Right cardiac atrium (tissue), 5 donors: ENCODE measurements around the gene CCL28. TPM values are rescaled to one million over a fixed set of nuclear protein-coding genes. Genes with fewer than 3 reads are reported as not detected.
"Not testable (repeated sequence)": the region's sequence is repeated elsewhere in the genome, so short reads cannot be mapped to it uniquely, and the experiment has no call there.

Experiments
- ATAC-seq, 2 donors: fragments of 200-7000 bp; cut with Tn5 transposase; one replicate each; pipeline versions ENCODE4 v1.8.0 to v1.9.1; 2020; ENCODE audit warnings: moderate library complexity in 2 of 2, mild to moderate bottlenecking in 1 of 2
- DNase-seq, 3 donors: peaks; one replicate each; pipeline ENCODE4 v3.0.0-alpha.2; 2020
- H3K27ac ChIP-seq: one replicate; pipeline ENCODE4 v1.5.1; 2013; ENCODE audit warnings: mild to moderate bottlenecking, low read length, control low read depth, moderate library complexity
- H3K27me3 ChIP-seq: one replicate; pipeline ENCODE4 v1.6.1; 2013; ENCODE audit not compliant: control insufficient read depth, insufficient read depth
- H3K4me1 ChIP-seq: one replicate; pipeline ENCODE4 v1.6.1; 2013; ENCODE audit warnings: low read length; ENCODE audit not compliant: control insufficient read depth, insufficient read depth
- H3K4me3 ChIP-seq: one replicate; pipeline ENCODE4 v1.5.1; 2013; ENCODE audit warnings: low read length, control low read depth
- H3K9me3 ChIP-seq: one replicate; pipeline ENCODE4 v1.6.1; 2013; ENCODE audit warnings: low read length; ENCODE audit not compliant: control insufficient read depth
- WGBS: extraction: QIAGEN DNeasy Blood & Tissue Kit; methylation state at CpG from one replicate; pipeline ENCODE4 v1.1.7; 2013; 5-methylcytosine and 5-hydroxymethylcytosine counted together
- intact Hi-C, 4 donors: fragments of 100-400 bp; cut with DNase I; formaldehyde crosslinking; loops; one replicate each; pipeline versions ENCODE4 v1.11.0 to v1.14.0; 2022 to 2023
- polyA plus RNA-seq: library from polyadenylated mRNA; stranded (reverse); fragments of 200-250 nt; gene quantifications from one replicate; pipeline ENCODE4 v1.2.3, GENCODE V29; 2013
- total RNA-seq, 4 donors: library from RNA; stranded (reverse); fragmentation: NEBNext Ultra II Directional; extraction: Animal tissue kit (Norgen Biotek cat#: 25700); gene quantifications; one replicate each; pipeline ENCODE4 v1.2.1, GENCODE V29; 2021
- donor health status: healthy with polysubstance abuse.
- donor health status: DM: no; HTN: yes; CAD: no.
- donor health status: DM: no; HTN: no; CAD: no.
- donor health status: DM: no; HTN: yes; CAD: no; lungs with severe emphysema.
- donor health status: DM: yes; HTN: yes; CAD: no.

CCL28 gene
- total and polyA plus RNA-seq, 5 donors, result 0.58 to 2.2 (median 1.5) TPM

GRCh38 chr5:43369651-43370050 lies 42.5 kb downstream of the CCL28 start:
- Histone ChIP-seq H3K27ac (no peak overlapping the region), H3K4me3 (no peak overlapping the region), H3K9me3 (no peaks in the 10 kb centered on the region), H3K4me1 (no peaks in the 10 kb centered on the region), H3K27me3 (no peaks in the 10 kb centered on the region)
- intact Hi-C loops, result no loop called here
- ATAC-seq (no peak), DNase-seq (no peak)

DNA sequence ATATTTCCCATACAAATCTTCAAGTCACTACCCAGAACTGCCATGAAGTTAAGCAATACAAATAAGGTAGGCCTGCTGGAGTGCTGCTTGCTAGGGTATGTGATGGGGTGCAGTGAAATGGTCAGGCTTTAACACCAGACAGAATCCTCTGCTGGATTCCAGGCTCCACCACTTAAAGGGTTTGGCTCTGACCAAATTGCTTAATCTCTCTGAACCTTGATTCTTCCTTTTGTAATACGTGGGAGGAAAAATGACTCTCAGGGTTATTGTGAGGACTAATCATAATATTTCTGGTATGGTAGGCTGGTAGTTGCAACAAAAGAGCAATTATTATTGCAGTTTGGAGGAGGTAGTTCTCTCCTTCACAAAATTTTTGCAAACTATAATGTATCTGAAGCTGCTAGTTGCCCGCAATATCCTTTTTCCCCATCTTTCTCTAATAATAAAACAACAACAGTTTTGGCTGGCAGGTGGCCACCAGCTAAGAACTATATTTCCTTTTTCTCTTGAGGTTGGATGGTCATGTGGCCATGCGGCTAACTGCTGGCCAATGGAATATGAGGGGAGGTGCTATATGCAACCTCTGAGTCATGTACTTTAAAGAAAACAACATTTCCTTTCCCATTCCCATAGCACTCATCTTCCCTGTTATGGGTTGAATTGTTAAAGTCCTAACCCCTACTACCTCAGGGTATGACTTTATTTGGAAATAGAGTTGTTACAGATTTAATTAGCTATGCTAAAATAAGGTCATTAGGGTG lies 44.1 kb downstream of the CCL28 start:
- 80% methylated on average over 3 of the region's 3 CpGs for WGBS
- no peak overlapping the region for H3K27ac ChIP-seq
- no peak overlapping the region for H3K4me3 ChIP-seq
- DNase-seq (no peak), ATAC-seq (no peak)
- H3K4me1 ChIP-seq, result no peaks in the 10 kb centered on the region
- H3K9me3 ChIP-seq, result no peaks in the 10 kb centered on the region
- no peaks in the 10 kb centered on the region for H3K27me3 ChIP-seq
- intact Hi-C loops, result no loop called here

DNA sequence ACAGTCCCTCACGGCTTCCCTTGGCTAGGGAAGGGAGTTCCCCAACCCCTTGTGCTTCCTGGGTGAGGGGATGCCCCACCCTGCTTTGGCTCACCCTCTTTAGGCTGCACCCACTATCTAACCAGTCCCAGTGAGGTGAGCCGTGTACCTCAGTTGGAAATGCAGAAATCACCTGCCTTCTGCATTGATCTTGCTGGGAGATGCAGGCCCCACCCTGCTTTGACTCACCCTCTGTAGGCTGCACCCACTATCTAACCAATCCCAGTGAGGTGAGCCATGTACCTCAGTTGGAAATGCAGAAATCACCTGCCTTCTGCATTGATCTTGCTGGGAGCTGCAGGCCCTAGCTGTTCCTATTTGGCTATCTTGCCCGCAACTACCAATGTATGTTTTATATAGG lies 44.7 kb downstream of the CCL28 start:
- Histone ChIP-seq H3K27me3 (no peaks in the 10 kb centered on the region), H3K4me1 (no peaks in the 10 kb centered on the region), H3K27ac (no peak overlapping the region), H3K9me3 (no peaks in the 10 kb centered on the region), H3K4me3 (no peak overlapping the region)
- WGBS, result 86% methylated on average over 3 of the region's 3 CpGs
- DNase-seq, result no peak
- ATAC-seq, result no peak
- intact Hi-C loops, result no loop called here

DNA sequence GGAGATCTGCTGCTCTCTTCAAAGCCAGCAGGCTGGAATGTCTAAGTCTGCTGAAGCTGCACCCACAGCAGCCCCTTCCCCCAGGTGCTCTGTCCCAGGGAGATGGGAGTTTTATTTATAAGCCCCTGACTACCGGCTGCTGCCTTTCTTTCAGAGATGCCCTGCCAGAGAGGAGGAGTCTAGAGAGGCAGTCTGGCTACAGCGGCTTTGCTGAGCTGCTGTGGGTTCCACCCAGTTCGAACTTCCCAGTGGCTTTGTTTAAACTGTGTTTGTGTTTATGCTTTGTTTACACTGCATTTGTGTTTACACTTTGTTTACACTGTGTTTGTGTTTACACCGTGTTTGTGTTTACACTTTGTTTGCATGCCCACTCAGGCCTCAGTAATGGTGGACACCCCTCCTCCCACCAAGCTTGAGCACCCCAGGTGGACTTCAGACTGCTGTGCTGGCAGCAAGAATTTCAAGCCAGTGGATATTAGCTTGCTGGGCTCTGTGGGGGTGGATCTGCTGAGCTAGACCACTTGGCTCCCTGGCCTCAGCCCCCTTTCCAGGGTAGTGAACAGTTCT lies 45.4 kb downstream of the CCL28 start:
- H3K4me1 ChIP-seq, H3K27ac ChIP-seq, ATAC-seq, H3K27me3 ChIP-seq, H3K9me3 ChIP-seq, intact Hi-C loops, H3K4me3 ChIP-seq, DNase-seq: not testable (repeated sequence)
- 62% methylated on average over 4 of the region's 4 CpGs for WGBS

DNA sequence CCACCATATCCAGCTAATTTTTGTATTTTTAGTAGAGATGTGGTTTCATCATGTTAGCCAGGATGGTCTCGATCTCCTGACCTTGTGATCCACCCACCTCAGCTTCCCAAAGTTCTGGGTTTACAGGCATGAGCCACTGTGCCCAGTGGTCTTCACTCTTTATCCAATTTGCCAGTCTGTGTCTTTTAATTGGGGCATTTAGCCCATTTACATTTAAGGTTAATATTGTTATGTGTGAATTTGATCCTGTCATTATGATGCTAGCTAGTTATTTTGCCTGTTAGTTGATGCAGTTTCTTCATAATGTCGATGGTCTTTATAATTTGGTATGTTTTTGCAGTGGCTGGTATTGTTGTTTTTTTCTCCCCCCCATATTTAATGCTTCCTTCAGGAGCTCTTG lies 47.0 kb downstream of the CCL28 start:
- H3K27me3 ChIP-seq, ATAC-seq, H3K4me1 ChIP-seq, H3K27ac ChIP-seq, intact Hi-C loops, DNase-seq, H3K4me3 ChIP-seq, H3K9me3 ChIP-seq: not testable (repeated sequence)
- 86% methylated on average over 2 of the region's 2 CpGs for WGBS

- intact Hi-C loops, result no loop called here
- Histone ChIP-seq H3K9me3 (peaks cover 3% of the 10 kb centered on the region), H3K4me1 (no peaks in the 10 kb centered on the region), H3K27ac (no peak overlapping the region), H3K27me3 (no peaks in the 10 kb centered on the region), H3K4me3 (no peak overlapping the region)
- no peak for ATAC-seq
- no peak for DNase-seq
- 54% methylated on average over 2 of the region's 2 CpGs for WGBS
These were observed 48.6 kb downstream of the CCL28 start for GRCh38 chr5:43363445-43364152.

- no peak for DNase-seq
- no peak for ATAC-seq
- intact Hi-C loops, result no loop called here
- H3K9me3 ChIP-seq, result peaks cover 3% of the 10 kb centered on the region
- H3K4me3 ChIP-seq, result no peak overlapping the region
- no peaks in the 10 kb centered on the region for H3K4me1 ChIP-seq
- no peak overlapping the region for H3K27ac ChIP-seq
- no peaks in the 10 kb centered on the region for H3K27me3 ChIP-seq
- WGBS, result 76% methylated on average over 3 of the region's 3 CpGs
These were observed 49.3 kb downstream of the CCL28 start for GRCh38 chr5:43362725-43363435.

- no peak overlapping the region for H3K4me3 ChIP-seq
- ATAC-seq (no peak), DNase-seq (no peak)
- intact Hi-C loops, result no loop called here
- H3K9me3 ChIP-seq, result peaks cover 3% of the 10 kb centered on the region
- H3K27ac ChIP-seq, result no peak overlapping the region
- no peaks in the 10 kb centered on the region for H3K4me1 ChIP-seq
- no peaks in the 10 kb centered on the region for H3K27me3 ChIP-seq
These were observed 53.5 kb downstream of the CCL28 start for GRCh38 chr5:43358726-43359125.

GRCh38 chr5:43358301-43358700 lies 53.9 kb downstream of the CCL28 start:
- no peak overlapping the region for H3K4me3 ChIP-seq
- H3K4me1 ChIP-seq, result no peaks in the 10 kb centered on the region
- no peaks in the 10 kb centered on the region for H3K27me3 ChIP-seq
- H3K9me3 ChIP-seq, result peaks cover 3% of the 10 kb centered on the region
- DNase-seq, result no peak
- intact Hi-C loops, result no loop called here
- H3K27ac ChIP-seq, result no peak overlapping the region
- peak in 1 of 2 donors; percentile 37 for ATAC-seq
- WGBS, result 16% methylated on average over 3 of the region's 3 CpGs

DNA sequence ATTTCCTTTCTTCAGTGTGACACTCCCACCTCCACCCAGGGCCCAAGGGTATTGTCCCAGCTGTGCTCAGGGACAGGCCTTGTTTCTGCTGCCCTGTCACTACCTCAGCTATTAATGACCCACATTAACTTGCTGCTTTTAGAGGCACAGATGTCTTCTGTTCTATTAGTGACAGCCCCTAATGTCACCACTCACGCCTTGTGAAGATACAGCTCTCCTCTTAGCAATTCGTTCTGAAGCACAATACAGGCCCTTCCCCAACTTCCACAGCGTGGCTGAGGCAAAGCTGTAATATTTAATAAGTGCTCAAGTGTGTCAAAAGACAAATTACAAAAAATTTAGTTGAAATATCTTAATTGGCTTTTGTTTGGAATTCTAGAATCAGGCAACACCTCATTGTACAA lies 54.3 kb downstream of the CCL28 start:
- intact Hi-C loops, result no loop called here
- WGBS, result 29% methylated on average over 3 of the region's 3 CpGs
- Histone ChIP-seq H3K27me3 (no peaks in the 10 kb centered on the region), H3K27ac (no peak overlapping the region), H3K4me3 (no peak overlapping the region), H3K9me3 (peaks cover 3% of the 10 kb centered on the region), H3K4me1 (no peaks in the 10 kb centered on the region)
- ATAC-seq, result peak; percentile 52 to 54
- DNase-seq, result no peak

- no peak overlapping the region for H3K4me3 ChIP-seq
- DNase-seq (no peak), ATAC-seq (peak; percentile 49 to 61)
- 40% methylated on average over 2 of the region's 2 CpGs for WGBS
- H3K27ac ChIP-seq, result no peak overlapping the region
- no peaks in the 10 kb centered on the region for H3K4me1 ChIP-seq
- peaks cover 3% of the 10 kb centered on the region for H3K9me3 ChIP-seq
- no peaks in the 10 kb centered on the region for H3K27me3 ChIP-seq
- intact Hi-C loops, result no loop called here
These were observed 55.1 kb downstream of the CCL28 start for GRCh38 chr5:43357067-43357466.
